SHP77 treated with DMSO at 0.1 percent for 48 hours (cell line): ENCODE measurements around the gene SUPT6H.

Source experiments
- DNase-seq: peaks from one replicate; lab custom pipeline; 2025; lab: John Stamatoyannopoulos, UW

Gene SUPT6H

GRCh38 chr17:28737770-28738679 lies 76.0 kb downstream of the SUPT6H start:
- no peak for DNase-seq

GRCh38 chr17:28738680-28739384 lies 76.8 kb downstream of the SUPT6H start:
- no peak for DNase-seq

- DNase-seq, result no peak
Measured at GRCh38 chr17:28740406-28741357, 78.7 kb downstream of the SUPT6H start.

- no peak for DNase-seq
Measured at GRCh38 chr17:28741358-28742349, 79.6 kb downstream of the SUPT6H start.

- peak; percentile 57 for DNase-seq
Measured at GRCh38 chr17:28743243-28744103, 81.5 kb downstream of the SUPT6H start, which contains the start of gene TRAF4. TSS of gene TRAF4 (plus strand) at chr17:28744011. CDS start at chr17:28744113, 102 bp downstream.

- DNase-seq, result no peak
Measured at GRCh38 chr17:28744104-28744971, 82.3 kb downstream of the SUPT6H start.

GRCh38 chr17:28744972-28745785 lies 83.2 kb downstream of the SUPT6H start:
- peak; percentile 14 for DNase-seq

- DNase-seq, result no peak
Measured at GRCh38 chr17:28745786-28746411, 83.9 kb downstream of the SUPT6H start.

GRCh38 chr17:28746611-28747050 lies 84.6 kb downstream of the SUPT6H start:
- DNase-seq, result peak; percentile 76

GRCh38 chr17:28747051-28747691 lies 85.2 kb downstream of the SUPT6H start:
- peak; percentile 31 for DNase-seq

- DNase-seq, result no peak
Measured at GRCh38 chr17:28747801-28748750, 86.1 kb downstream of the SUPT6H start.

- DNase-seq, result no peak
Measured at GRCh38 chr17:28748852-28749515, 87.0 kb downstream of the SUPT6H start.

GRCh38 chr17:28749516-28750177 lies 87.6 kb downstream of the SUPT6H start:
- DNase-seq, result no peak
